ENCODE measurements around the gene TRO. TPM values are rescaled to one million over a fixed set of nuclear protein-coding genes. Genes with fewer than 3 reads are reported as not detected.

The TRO gene, protein sequence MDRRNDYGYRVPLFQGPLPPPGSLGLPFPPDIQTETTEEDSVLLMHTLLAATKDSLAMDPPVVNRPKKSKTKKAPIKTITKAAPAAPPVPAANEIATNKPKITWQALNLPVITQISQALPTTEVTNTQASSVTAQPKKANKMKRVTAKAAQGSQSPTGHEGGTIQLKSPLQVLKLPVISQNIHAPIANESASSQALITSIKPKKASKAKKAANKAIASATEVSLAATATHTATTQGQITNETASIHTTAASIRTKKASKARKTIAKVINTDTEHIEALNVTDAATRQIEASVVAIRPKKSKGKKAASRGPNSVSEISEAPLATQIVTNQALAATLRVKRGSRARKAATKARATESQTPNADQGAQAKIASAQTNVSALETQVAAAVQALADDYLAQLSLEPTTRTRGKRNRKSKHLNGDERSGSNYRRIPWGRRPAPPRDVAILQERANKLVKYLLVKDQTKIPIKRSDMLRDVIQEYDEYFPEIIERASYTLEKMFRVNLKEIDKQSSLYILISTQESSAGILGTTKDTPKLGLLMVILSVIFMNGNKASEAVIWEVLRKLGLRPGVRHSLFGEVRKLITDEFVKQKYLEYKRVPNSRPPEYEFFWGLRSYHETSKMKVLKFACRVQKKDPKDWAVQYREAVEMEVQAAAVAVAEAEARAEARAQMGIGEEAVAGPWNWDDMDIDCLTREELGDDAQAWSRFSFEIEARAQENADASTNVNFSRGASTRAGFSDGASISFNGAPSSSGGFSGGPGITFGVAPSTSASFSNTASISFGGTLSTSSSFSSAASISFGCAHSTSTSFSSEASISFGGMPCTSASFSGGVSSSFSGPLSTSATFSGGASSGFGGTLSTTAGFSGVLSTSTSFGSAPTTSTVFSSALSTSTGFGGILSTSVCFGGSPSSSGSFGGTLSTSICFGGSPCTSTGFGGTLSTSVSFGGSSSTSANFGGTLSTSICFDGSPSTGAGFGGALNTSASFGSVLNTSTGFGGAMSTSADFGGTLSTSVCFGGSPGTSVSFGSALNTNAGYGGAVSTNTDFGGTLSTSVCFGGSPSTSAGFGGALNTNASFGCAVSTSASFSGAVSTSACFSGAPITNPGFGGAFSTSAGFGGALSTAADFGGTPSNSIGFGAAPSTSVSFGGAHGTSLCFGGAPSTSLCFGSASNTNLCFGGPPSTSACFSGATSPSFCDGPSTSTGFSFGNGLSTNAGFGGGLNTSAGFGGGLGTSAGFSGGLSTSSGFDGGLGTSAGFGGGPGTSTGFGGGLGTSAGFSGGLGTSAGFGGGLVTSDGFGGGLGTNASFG (N-terminal part only)
- 129 TPM for polyA plus RNA-seq (ENCODE audit: insufficient read length)
- long read RNA-seq, donor 1, partial matches to known transcripts, result 55 of 61 reads
- long read RNA-seq, donor 1, other reads (novel, unspliced or antisense), result 0 of 61 reads
- long read RNA-seq, donor 2, full-length matches to known transcripts, result 10 of 49 reads
- long read RNA-seq, donor 2, partial matches to known transcripts, result 39 of 49 reads
- long read RNA-seq, donor 2, other reads (novel, unspliced or antisense), result 0 of 49 reads
- long read RNA-seq, donor 3, partial matches to known transcripts, result 58 of 60 reads
- long read RNA-seq, donor 3, other reads (novel, unspliced or antisense), result 0 of 60 reads
- long read RNA-seq, donor 4, partial matches to known transcripts, result 0 of 1 reads
- long read RNA-seq, donor 4, other reads (novel, unspliced or antisense), result 0 of 1 reads
- long read RNA-seq, donor 5, full-length matches to known transcripts, result 8 of 48 reads
- long read RNA-seq, donor 5, partial matches to known transcripts, result 34 of 48 reads
- long read RNA-seq, donor 5, other reads (novel, unspliced or antisense), result 6 of 48 reads
- long read RNA-seq, donor 6, partial matches to known transcripts, result 19 of 21 reads
- long read RNA-seq, donor 6, other reads (novel, unspliced or antisense), result 0 of 21 reads
- long read RNA-seq, donor 7, partial matches to known transcripts, result 47 of 57 reads
- long read RNA-seq, donor 7, other reads (novel, unspliced or antisense), result 0 of 57 reads
- long read RNA-seq, donor 8, partial matches to known transcripts, result 13 of 17 reads
- long read RNA-seq, donor 8, other reads (novel, unspliced or antisense), result 0 of 17 reads

DNA sequence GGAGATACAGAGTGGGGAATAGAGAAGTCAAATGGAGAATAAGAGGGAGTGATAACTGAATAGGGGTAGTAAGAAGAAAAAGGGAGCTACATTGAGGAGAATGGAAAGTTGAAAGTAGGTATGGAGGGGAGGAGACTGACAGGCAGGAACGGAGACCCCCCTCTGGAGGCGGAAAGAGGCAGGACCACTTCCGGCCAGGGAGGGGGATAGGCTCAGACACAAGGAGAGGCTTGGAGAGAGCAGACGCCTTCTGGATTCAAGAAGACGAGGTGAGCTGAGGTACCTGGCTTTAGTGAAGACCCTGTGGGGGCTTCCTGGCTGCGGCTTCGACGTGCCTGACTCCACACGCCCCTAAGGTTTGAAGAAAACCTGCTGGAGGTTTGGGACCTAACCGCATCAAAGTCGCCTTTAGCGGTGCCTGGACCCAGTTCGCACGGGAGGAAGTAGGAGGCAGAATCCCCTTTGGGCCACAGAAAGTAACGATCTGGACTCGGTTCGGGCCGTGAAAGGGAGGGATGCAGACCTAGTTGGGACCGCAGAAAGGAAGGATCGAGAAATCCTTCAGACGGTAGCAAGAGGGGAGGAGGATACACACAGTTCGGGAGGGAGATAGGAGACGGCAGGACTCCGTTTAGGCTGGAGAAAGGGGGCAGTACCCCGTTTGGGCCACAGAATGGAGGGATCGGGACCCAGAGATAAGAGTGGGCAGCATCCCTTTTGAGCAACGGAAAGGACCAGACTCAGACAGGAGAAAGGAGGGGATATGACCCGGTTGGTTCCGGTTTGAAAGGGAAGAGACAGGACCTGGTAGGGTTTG, at the start of gene TRO:
TSS of gene TRO (plus strand) at position 215 of the 817 bp plus-strand sequence. CDS start 1,423 bp downstream, outside the sequence.
- DNase-seq, result peak; percentile 46

- DNase-seq, result no peak
These were observed 34.9 kb upstream of the TRO start for GRCh38 chrX:54885740-54886139.

- peak; percentile 3 for DNase-seq
These were observed 29.1 kb upstream of the TRO start for GRCh38 chrX:54891573-54891972.

DNA sequence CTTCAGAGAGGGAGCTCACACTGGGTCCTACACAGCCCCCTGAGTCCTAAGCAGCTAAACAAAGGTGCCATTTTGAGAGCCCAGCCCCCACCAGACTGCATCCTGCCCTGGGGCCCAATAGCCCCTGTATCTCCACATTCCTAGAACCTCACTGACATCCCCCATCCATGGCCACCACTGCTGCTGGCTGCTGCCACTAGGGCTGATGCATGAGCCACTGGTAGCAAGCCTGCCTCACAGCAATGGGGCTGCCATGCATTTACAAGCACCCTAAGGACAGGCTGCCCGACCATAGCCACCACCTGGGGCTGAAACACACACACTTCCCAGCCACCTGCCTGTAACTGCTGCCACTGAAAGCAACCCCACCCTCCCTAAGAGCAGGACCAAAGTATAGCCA, 26.5 kb upstream of the TRO start:
- DNase-seq, result no peak

GRCh38 chrX:54909941-54910340, 10.7 kb upstream of the TRO start:
- DNase-seq, result no peak

DNA sequence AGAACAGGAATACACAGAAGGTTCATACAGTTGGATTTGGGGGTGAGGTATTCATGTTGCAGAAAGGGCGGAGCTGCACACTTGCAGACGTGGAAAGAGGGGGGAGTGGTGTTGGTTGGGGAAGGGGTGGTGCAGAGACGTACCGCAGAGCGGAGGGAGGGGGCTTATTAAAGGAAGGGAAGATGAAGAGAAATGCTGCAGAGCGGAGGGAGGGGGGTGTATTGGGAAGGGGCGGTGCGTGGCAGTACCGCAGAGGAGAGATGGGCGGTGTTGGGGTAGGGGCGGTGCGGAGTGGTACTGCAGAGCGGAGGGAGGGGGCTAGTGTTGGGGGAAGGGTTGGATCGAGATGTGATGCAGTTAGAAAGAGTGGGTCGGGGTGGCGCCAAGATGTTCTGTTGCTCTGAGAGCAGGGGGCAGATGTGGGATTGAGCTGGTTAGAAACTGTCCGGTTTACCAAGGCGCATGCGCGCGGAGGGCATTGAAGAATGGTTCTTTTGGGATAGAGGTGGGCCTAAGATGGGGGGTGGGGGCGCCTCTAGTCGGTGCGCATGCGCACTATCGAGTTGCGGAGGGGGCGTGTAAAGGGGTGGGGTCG, 900 bp downstream of the TRO start:
- peak; percentile 78 for DNase-seq

DNA sequence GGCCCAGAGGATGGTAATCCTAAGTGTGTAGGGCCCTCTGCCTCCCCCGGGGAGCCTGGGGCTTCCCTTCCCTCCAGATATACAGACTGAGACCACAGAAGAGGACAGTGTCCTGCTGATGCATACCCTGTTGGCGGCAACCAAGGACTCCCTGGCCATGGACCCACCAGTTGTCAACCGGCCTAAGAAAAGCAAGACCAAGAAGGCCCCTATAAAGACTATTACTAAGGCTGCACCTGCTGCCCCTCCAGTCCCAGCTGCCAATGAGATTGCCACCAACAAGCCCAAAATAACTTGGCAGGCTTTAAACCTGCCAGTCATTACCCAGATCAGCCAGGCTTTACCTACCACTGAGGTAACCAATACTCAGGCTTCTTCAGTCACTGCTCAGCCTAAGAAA, 1.9 kb downstream of the TRO start:
- no peak for DNase-seq

- no peak for DNase-seq
These were observed 2.8 kb downstream of the TRO start for GRCh38 chrX:54923376-54923775.

- DNase-seq, result no peak
These were observed 6.4 kb downstream of the TRO start for GRCh38 chrX:54926978-54927377.

DNA sequence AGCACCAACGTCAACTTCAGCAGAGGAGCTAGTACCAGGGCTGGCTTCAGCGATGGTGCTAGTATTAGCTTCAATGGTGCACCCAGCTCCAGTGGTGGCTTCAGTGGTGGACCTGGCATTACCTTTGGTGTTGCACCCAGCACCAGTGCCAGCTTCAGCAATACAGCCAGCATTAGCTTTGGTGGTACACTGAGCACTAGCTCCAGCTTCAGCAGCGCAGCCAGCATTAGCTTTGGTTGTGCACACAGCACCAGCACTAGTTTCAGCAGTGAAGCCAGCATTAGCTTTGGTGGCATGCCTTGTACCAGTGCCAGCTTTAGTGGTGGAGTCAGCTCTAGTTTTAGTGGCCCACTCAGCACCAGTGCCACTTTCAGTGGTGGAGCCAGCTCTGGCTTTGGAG, 8.3 kb downstream of the TRO start:
- no peak for DNase-seq

GRCh38 chrX:54930291-54931049, 9.8 kb downstream of the TRO start:
- DNase-seq, result no peak

- no peak for DNase-seq
These were observed 10.5 kb downstream of the TRO start for GRCh38 chrX:54931107-54931506.

DNA sequence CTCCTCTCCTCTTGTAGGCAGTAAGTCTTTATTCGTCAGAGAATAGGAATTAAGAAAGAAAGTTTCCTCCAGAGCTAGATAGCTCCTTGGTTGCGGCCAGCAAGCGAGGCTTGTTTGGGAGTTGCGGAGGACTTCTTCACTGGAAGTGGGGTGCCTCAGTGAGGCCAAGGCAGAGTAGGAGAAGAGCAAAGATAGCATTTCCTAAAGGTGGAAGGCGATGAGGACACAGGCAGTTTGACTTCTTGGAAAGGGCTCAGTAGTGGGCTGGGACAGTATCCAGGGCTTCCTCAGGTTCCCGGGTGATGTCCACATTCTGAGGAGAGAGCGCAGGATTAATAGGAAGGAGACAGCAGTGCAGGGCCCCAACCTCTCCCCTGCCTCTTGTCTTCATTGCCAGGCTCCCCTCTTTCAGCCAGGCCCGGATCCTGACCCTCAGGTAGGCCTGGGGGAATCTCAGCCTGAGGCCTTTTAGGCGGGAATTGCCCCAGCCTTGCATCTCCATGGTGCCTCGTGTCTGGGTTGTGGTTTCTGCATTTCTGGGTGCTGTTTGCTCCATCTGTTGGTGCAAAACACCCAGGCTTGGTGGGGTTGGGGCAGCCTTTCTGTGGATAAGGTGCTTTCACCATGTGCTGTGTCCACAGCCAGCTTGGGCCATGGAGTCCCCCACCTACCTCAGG, 12.7 kb downstream of the TRO start:
- DNase-seq, result no peak

- no peak for DNase-seq
These were observed 13.4 kb downstream of the TRO start for GRCh38 chrX:54934058-54934457.

GRCh38 chrX:54934890-54935289, 14.3 kb downstream of the TRO start:
- DNase-seq, result no peak

GRCh38 chrX:54935306-54935705, 14.7 kb downstream of the TRO start:
- no peak for DNase-seq

DNA sequence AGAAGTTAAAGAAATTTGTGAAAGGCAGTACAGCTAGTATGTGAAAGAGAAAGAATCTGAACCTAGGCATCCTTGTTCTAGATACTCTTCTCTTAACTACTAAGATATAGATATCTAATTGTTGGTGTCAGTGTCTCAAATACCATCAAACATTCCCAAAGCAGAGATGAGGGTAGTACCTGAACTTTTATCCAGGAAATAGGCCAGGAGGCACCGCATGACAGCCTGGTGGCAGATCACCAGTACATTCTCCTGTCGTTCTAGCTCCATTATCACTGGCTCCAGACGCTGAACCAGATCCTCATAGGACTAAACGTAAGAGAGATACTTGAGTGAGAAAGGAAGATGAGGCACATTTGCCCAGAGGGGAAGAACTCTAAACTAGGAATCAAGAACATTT, 16.8 kb downstream of the TRO start:
- DNase-seq, result no peak

DNA sequence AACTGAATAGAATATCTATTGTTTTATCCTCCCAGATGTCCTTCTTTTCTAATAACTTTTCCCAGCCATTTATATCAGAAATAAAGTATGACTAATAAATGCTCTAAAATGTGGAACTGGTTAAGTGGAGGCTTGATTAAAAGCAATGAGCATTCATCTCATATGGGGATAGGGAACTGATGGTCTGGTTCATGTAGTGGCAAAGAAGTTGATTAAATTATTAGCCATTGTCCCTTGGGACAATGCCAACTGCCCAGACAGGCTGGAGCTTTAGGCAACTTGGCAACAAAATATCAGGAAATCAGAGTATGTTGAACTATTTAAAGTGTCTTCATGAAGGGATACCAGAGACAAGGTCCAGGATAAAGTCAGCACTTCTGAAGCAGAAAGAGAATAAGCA, 24.2 kb downstream of the TRO start:
- DNase-seq, result no peak
